SJCRH30 (cell line): ENCODE measurements around the gene MYL11. TPM values are rescaled to one million over a fixed set of nuclear protein-coding genes. Genes with fewer than 3 reads are reported as not detected.

Experiments used
- DNase-seq, 2 experiments: peaks; one replicate each; pipeline ENCODE4 v3.0.0-alpha.2; 2015 to 2020
- H3K27ac ChIP-seq: fragments of 250-450 bp; sonication (Bioruptor Pico); 2 replicates; pipeline ENCODE4 v1.5.1; 2020; ENCODE audit warnings: mild to moderate bottlenecking, moderate library complexity
- H3K27me3 ChIP-seq: fragments of 250-450 bp; sonication (Bioruptor Pico); 2 replicates; pipeline ENCODE4 v1.5.1; 2020; ENCODE audit warnings: mild to moderate bottlenecking, moderate library complexity
- H3K36me3 ChIP-seq: fragments of 250-450 bp; sonication (Bioruptor Pico); 2 replicates; pipeline ENCODE4 v1.5.1; 2020; ENCODE audit warnings: mild to moderate bottlenecking, moderate library complexity
- H3K4me1 ChIP-seq: fragments of 250-450 bp; sonication (Bioruptor Pico); 2 replicates; pipeline ENCODE4 v1.5.1; 2020; ENCODE audit warnings: mild to moderate bottlenecking, moderate library complexity
- H3K4me3 ChIP-seq: fragments of 250-450 bp; sonication (Bioruptor Pico); 2 replicates; pipeline ENCODE4 v1.5.1; 2020; ENCODE audit warnings: mild to moderate bottlenecking, moderate library complexity
- H3K9me3 ChIP-seq: fragments of 250-450 bp; sonication (Bioruptor Pico); replicated peaks from 2 replicates; pipeline ENCODE4 v1.5.1; 2020; ENCODE audit warnings: mild to moderate bottlenecking, moderate library complexity
- total RNA-seq: library from RNA; depleted of rRNA; stranded (reverse); fragments of >200 nt; shearing (Covaris generic); gene quantifications from 2 replicates; pipeline ENCODE4 v1.2.3, GENCODE V29; 2014

MYL11 gene
- total RNA-seq, 1 experiment from 2014 or later: 10.8 TPM

DNA sequence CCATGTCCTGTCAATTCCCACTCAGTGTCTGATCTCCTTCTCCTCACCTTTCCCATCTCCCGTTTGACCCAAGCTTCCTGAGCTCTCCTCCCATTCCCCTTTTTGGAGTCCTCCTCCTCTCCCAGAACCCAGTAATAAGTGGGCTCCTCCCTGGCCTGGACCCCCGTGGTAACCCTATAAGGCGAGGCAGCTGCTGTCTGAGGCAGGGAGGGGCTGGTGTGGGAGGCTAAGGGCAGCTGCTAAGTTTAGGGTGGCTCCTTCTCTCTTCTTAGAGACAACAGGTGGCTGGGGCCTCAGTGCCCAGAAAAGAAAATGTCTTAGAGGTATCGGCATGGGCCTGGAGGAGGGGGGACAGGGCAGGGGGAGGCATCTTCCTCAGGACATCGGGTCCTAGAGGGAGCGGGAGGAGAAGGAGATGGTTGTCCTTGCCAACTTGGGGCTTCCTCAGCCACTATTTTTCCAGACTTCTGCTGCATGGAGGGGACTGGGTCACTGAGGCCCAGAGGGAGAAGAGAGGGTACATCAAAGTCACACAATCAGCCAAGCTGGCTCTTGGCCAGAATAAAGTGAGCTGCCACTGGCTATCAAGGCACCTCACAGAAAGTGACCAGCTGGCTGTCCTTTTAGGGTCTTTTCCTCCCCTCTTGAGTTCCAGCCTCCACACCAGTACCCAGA is 2.4 kb upstream of the MYL11 start:
- peak overlapping the region; percentile 69 for H3K27ac ChIP-seq
- H3K4me3 ChIP-seq: peak overlapping the region; percentile 47
- peaks cover 39% of the 10 kb centered on the region for H3K4me1 ChIP-seq
- H3K9me3 ChIP-seq: no peaks in the 10 kb centered on the region
- H3K36me3 ChIP-seq: peaks cover under 1% of the 10 kb centered on the region; the same call in 1 of the 2 replicates
- H3K27me3 ChIP-seq: no peaks in the 10 kb centered on the region
- DNase-seq: peak; percentile 82 to 87

GRCh38 chr16:30372725-30373124 is 1.9 kb upstream of the MYL11 start:
- Histone ChIP-seq H3K4me1 (peaks cover 39% of the 10 kb centered on the region), H3K9me3 (no peaks in the 10 kb centered on the region), H3K27me3 (no peaks in the 10 kb centered on the region), H3K27ac (peak overlapping the region; percentile 69), H3K4me3 (no peak overlapping the region), H3K36me3 (no peaks in the 10 kb centered on the region)
- no peak for DNase-seq

DNA sequence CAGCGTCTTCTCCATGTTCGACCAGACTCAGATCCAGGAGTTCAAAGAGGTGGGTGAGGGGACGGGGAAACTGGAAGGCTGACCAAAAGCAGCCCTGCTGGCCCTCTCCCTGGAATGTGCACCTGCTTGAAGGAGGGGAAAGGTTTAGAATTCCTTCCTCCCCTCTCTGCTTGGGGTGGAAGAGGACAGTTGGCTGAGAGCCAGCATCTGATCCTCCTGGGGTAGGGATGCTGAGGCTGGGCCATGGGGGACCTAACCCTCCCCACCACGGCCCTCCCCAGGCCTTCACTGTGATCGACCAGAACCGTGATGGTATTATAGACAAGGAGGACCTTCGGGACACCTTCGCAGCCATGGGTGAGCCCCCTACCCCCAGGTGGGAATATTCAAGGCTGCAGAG is 1.3 kb downstream of the MYL11 start:
- no peak overlapping the region for H3K27ac ChIP-seq
- H3K36me3 ChIP-seq: no peaks in the 10 kb centered on the region

DNA sequence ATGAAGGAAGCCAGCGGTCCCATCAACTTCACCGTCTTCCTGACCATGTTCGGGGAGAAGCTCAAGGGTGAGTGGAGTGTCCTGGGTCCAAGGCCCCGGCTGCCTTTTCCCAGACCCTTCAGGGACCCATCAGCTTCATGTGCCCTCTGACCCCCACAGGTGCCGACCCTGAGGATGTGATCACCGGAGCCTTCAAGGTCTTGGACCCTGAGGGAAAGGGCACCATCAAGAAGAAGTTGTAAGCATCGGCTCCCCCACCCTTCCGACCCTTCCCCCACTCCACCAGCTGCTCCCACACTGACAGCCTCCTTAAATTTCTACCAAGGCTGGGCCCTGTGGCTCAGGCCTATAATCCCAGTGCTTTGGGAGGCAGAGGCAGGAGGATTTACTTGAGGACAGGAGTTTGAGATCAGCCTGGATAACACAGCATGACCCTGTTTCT is 1.9 kb downstream of the MYL11 start:
- peak; percentile 65 to 73 for DNase-seq
- H3K27ac ChIP-seq: peak overlapping the region; percentile 96; the same call in 1 of the 2 replicates
- no peaks in the 10 kb centered on the region for H3K36me3 ChIP-seq
- H3K4me3 ChIP-seq: no peak overlapping the region
- no peaks in the 10 kb centered on the region for H3K9me3 ChIP-seq
- peaks cover 35% of the 10 kb centered on the region for H3K4me1 ChIP-seq
- H3K27me3 ChIP-seq: no peaks in the 10 kb centered on the region

More for the DNA sequence above, 1.3 kb downstream of the MYL11 start:
- Histone ChIP-seq H3K4me3 (no peak overlapping the region), H3K9me3 (no peaks in the 10 kb centered on the region), H3K4me1 (peaks cover 36% of the 10 kb centered on the region), H3K27me3 (no peaks in the 10 kb centered on the region)
- peak; percentile 39 to 40 for DNase-seq

DNA sequence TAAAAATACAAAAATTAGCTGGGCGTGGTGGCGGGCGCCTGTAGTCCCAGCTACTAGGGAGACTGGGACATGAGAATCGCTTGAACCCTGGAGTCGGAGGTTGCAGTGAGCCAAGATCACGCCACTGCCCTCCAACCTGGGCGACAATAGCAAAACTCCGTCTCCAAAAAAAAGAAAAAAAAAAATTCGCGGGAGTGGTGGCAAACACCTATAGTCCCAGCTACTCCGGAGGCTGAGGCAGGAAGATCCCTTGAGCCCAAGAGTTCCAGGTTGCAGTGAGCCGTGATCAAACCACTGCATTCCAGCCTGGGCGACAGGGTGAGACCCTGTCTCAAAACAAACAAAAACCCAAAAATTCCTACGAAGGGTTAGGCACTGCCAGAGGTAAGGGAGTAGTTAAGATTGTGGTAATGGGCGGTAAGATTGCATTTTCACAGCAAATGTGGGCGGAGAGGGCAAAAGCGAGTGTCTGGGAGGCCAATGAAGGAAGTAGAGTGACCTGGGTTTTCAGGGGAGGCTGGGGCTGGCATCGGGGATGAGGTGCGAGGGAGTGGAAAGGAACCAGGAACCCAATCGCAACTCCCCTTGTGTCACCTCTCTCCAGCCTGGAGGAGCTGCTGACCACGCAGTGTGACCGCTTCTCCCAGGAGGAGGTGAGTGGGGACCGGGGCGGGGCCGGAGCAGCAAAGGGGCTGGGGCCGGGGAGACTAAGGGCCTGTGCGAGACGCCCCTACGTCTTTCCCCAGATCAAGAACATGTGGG is 2.6 kb downstream of the MYL11 start:
- no peak for DNase-seq
- Histone ChIP-seq H3K27me3 (no peaks in the 10 kb centered on the region), H3K9me3 (no peaks in the 10 kb centered on the region), H3K36me3 (no peaks in the 10 kb centered on the region), H3K4me1 (peaks cover 27% of the 10 kb centered on the region), H3K4me3 (peak overlapping the region; percentile 77), H3K27ac (peak overlapping the region; percentile 96)

DNA sequence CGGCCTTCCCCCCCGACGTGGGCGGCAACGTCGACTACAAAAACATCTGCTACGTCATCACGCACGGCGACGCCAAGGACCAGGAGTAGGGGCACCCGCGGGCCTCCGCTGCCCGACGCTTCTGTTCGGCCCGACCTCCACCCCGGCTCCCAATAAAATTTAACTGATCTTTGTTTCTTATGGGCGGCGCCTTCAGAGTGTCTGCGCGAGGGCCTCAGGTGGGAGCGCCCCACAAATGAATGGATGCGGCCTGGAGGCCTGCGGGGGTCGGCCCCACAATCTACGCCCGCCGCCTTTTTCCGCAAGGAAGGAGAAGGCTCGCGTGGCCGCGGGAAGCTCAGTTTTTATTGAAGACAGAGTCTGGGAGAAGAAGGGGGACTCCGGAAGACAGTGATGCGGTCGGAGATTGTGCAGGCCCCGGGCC is 3.2 kb downstream of the MYL11 start:
- Histone ChIP-seq H3K27ac (peak overlapping the region; percentile 96), H3K27me3 (no peaks in the 10 kb centered on the region), H3K4me1 (peaks cover 21% of the 10 kb centered on the region)

DNA sequence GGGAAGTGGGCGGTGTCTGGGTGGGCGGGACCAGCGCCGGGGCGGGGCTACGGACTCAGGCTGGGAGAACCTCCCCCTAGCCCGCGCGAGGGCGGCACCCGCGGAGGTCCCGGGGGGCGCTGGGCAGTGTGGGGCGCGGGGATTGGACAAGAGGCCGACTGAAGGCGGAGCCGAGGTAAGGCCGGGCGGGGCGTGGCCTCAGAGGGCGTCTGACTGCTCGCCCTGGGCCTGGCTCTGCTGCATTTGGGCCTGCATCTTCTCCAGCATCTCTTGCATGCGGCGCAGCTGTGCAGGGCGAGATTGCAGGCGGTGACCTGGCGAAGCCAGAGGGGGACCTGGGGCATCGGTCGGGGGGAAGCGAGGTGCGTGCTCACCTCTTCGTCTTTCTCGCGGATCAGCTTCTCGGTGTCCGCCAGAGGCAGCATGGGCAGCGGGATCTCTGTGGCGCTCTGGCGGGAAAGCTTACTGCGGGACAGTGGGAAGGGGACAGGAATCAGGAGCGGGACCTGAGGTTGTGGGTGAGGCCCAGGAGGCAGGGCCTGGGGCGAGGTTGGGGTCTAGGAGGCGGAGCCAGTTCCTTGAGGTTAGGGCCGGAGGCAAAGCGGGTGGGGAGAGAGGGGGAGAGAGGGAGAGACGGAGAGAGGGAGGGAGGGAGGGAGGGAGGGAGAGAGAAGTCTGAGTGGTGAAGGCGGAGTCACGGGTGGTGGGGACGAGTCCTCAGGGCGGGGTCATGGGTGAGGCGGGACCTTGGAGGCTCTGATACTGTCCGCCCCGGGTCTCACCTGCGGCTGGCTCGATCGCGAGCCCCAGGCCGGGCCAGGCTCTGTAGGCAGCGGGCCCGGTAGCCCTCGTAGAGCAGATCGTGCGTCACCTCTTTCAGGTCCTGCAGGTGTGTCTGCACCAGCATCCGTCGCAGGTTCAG is 3.9 kb downstream of the MYL11 start:
- Histone ChIP-seq H3K36me3 (no peaks in the 10 kb centered on the region), H3K27ac (peak overlapping the region; percentile 96), H3K27me3 (no peaks in the 10 kb centered on the region), H3K9me3 (no peaks in the 10 kb centered on the region), H3K4me3 (peak overlapping the region; percentile 77), H3K4me1 (peaks cover 19% of the 10 kb centered on the region)
- DNase-seq: peak; percentile 99

More for the DNA sequence above, 3.2 kb downstream of the MYL11 start:
- H3K4me3 ChIP-seq: peak overlapping the region; percentile 77
- H3K9me3 ChIP-seq: no peaks in the 10 kb centered on the region
- peak; percentile 95 to 96 for DNase-seq
- H3K36me3 ChIP-seq: no peaks in the 10 kb centered on the region

GRCh38 chr16:30379158-30379783 is 4.7 kb downstream of the MYL11 start:
- DNase-seq: no peak
- Histone ChIP-seq H3K4me1 (peaks cover 19% of the 10 kb centered on the region), H3K27ac (no peak overlapping the region)

DNA sequence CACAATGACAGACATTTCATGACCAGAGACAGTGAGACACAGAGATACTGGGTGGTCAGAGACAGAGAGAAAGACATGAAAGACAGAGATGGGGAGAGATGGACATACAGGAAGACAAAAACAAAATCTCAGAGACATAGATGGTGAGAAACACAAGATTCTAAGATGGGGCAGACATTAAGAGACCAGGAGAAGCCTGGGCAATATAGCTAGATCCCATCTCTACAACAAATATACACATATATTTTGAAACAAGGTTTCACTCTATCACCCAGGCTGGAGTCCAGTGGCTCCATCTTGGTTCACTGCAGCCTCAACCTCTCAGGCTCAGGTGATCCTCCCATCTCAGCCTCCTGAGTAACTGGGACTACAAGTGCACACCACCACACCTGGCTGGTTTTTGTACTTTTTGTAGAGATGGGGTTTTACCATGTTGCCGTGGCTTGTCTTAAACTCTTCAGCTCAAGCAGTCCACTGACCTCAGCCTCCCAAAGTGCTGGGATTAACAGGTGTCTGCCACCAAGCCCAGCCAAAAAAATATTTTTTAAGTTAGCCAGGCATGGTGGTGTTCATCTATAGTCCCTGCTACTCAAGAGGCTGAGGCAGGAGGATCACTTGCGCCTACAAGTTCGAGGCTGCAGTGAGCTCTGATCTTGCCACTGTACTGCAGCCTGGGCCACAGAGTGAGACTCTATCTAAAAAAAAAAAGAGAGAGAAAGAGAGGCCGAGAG is 5.6 kb downstream of the MYL11 start:
- no peaks in the 10 kb centered on the region for H3K27me3 ChIP-seq
- no peaks in the 10 kb centered on the region for H3K36me3 ChIP-seq
- no peak for DNase-seq
- no peaks in the 10 kb centered on the region for H3K9me3 ChIP-seq
- no peak overlapping the region for H3K27ac ChIP-seq
- peaks cover 19% of the 10 kb centered on the region for H3K4me1 ChIP-seq
- no peak overlapping the region for H3K4me3 ChIP-seq

More at GRCh38 chr16:30379158-30379783, 4.7 kb downstream of the MYL11 start:
- H3K9me3 ChIP-seq: no peaks in the 10 kb centered on the region
- no peaks in the 10 kb centered on the region for H3K36me3 ChIP-seq
- H3K4me3 ChIP-seq: peak overlapping the region; percentile 77
- H3K27me3 ChIP-seq: no peaks in the 10 kb centered on the region

DNA sequence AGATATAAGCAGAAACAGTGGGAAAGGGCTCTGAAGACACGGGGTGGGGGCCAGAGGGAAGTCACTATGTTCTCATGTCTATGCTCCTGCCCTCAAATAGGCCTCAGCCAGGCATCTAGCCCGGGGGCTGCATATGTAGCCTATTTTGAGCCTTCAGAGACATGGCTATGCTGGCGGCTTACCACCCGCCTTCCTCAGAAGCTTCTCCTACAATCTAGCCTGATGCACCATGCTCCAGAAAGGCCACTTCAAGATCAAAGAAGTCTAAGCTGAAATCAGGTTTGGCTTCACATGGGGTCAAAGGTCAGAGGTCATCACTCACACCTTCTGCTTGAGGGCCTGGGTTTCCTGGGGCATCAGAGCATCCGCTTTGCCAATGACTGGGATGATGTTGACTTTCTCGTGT is 6.2 kb downstream of the MYL11 start:
- Histone ChIP-seq H3K9me3 (no peaks in the 10 kb centered on the region), H3K27me3 (no peaks in the 10 kb centered on the region), H3K4me3 (no peak overlapping the region), H3K36me3 (no peaks in the 10 kb centered on the region), H3K27ac (no peak overlapping the region), H3K4me1 (peaks cover 15% of the 10 kb centered on the region)
- no peak for DNase-seq

DNA sequence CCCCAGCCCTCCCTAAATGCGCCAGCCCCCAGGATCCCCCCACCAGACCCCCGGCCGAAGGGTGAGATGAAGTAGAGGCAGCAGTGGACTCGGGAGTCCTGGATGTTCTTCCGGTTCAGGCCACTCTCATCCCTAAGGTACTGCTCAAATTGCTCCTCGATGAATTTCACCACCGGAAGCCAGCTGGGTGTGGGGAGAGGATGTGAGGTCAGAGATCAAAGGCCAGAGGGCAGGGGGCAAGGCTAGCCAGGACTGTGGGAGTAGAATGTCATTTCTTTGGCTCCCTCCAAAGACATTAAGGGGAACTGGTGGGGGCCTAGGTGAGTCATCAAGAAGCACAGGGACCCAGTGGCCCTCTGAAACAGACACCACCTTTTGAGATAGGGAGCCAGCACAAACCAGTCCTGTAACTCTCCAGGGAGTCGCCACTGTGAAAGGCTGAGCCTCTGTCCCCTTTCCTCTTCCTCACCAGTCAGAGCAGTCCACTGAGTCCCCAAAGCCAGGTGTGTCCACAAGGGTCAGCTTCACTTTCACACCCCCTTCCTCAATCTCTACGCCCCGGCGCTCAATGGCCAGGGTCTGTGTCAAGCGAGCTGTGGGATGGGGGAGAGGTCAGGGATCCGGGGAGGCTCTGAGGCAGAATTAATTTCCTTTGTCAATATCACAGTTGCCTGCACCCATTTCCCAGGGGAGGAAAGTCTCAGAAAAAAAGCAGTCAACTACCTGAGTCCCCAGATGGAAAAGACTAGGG is 6.9 kb downstream of the MYL11 start:
- Histone ChIP-seq H3K4me3 (no peak overlapping the region), H3K27me3 (no peaks in the 10 kb centered on the region), H3K9me3 (no peaks in the 10 kb centered on the region), H3K4me1 (peaks cover 9% of the 10 kb centered on the region), H3K36me3 (no peaks in the 10 kb centered on the region), H3K27ac (no peak overlapping the region)
- no peak for DNase-seq

- Histone ChIP-seq H3K36me3 (no peaks in the 10 kb centered on the region), H3K27ac (no peak within 1 kb of the TSS), H3K27me3 (no peaks in the 10 kb centered on the region), H3K4me3 (no peak within 1 kb of the TSS), H3K4me1 (peaks cover under 1% of the 10 kb centered on the region; the same call in 1 of the 2 replicates), H3K9me3 (no peaks in the 10 kb centered on the region)
- DNase-seq: no peak
Measured at GRCh38 chr16:30382111-30382881, 7.7 kb downstream of the MYL11 start, which contains the start of gene SEPTIN1. SEPTIN1 (minus strand) TSS chr16:30382561; CDS start chr16:30382542, 19 bp downstream.
